Measurements from ENCODE around the gene GHRH.

The GHRH gene

DNA sequence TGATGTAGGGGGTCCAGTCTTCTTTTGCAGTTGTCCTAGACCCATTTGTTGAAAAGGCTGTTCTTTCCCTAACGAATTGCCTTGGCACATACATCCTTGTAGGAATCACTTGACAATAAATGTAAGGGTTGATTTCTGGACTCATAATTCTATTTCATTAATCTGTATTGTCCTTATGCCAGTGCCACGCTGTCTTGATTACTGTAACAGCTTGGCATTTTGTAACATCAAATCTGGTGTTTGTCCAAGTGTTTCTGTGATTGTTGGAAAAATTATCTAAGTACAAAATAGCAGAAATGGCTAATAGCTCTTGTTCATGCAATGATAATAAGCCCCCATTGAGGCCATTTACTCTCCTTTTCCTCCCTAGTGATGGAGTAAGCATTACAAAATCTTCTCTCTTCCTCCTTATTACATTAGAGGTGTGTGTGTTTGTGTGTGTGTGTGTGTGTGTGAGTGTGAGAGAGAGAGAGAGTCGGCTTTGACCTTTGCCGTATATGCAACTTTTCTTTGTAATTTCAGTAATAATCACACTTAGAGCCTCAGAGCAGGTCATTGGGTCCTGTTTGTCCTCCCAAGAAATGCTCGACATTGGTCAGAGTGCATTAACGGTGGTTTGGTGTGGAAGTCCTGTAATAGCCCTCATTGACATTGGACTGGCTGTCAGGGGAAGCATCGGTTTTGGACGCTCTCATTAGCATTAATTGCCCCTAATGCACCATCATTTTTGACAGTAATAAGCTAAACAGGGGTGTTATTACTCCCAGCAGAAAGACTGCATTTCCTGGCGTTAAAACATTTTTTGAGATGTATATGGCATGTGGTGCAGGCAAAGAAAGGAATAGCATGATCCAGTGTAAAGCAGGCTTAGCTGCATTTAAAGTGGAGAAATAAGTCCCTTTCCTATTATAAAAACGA is 41.6 kb downstream of the GHRH start:
- DNase-seq (ENCODE audit: insufficient read length, low spot score), result no peak
- FAIRE-seq, result peak; percentile 85

GRCh38 chr20:37218976-37219375 is 42.6 kb downstream of the GHRH start:
- no peak for DNase-seq (ENCODE audit: insufficient read length, low spot score)
- FAIRE-seq, result no peak

GRCh38 chr20:37218441-37218840 is 43.2 kb downstream of the GHRH start:
- FAIRE-seq (no peak), DNase-seq (ENCODE audit: insufficient read length, low spot score) (no peak)

GRCh38 chr20:37209661-37210314 is 51.8 kb downstream of the GHRH start:
- FAIRE-seq (no peak), DNase-seq (ENCODE audit: insufficient read length, low spot score) (no peak)

DNA sequence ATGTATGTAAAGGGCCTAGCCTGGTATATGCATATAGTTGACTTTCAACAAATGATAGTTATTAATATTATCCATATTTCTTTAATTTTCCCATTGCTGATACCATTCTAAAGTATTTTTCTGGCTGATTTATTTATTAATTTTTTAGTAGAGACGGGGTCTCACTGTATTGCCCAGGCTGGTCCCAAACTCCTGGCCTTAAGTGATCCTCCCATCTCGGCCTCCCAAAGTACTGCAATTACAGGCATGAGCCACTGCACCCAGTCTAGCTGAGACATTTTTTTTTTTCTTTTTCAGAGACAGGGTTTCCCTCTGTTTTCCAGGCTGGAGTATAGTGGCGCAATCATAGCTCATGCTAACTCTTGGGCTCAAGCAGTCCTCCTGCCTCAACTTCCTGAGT is 52.4 kb downstream of the GHRH start:
- DNase-seq (ENCODE audit: insufficient read length, low spot score), result no peak
- FAIRE-seq, result no peak

- DNase-seq (ENCODE audit: insufficient read length, low spot score) (no peak), FAIRE-seq (peak; percentile 9)
Observed at GRCh38 chr20:37207171-37207570, 54.4 kb downstream of the GHRH start.

DNA sequence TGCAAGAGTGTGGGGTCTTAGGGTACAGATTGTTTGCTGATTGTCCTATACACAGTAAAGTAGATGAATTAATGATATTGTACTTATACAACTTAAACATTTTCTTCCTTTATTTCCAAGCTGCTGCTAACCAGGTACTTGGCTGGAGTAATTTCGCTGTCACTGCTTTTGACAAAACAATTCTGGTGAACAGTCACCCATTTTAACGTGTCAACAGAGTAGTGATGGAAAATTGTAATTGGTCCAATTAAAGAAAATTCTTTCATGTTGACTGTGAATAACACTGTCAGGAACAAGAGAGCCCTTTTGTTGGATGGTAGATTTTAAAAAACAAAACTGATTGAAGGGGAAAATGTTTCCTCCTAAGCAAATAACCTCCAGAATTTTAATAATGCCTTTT is 55.8 kb downstream of the GHRH start:
- peak; percentile 4 for FAIRE-seq
- no peak for DNase-seq (ENCODE audit: insufficient read length, low spot score)

- no peak for DNase-seq (ENCODE audit: insufficient read length, low spot score)
- FAIRE-seq, result no peak
Observed at GRCh38 chr20:37205130-37205529, 56.5 kb downstream of the GHRH start.

DNA sequence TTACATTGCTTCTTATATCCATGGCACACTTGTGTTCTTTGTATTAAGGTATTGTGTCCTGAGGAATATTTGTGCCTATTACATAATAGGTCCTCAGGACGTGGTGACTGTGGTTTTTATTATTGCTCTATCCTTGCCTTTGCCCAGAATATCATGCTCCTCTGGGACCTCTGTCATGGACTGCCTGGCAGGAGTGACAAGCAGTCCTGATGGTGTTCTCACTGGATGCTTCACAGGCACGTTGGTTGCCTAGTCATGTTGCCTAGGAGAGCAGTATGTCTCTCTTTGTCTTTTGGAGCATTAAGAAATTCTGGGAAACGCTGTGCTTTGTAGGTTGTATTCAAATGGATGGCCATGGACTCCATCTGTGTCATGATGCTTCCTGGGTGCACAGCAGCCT is 57.6 kb downstream of the GHRH start:
- peak; percentile 91 for FAIRE-seq
- no peak for DNase-seq (ENCODE audit: insufficient read length, low spot score)

- DNase-seq (ENCODE audit: insufficient read length, low spot score), result peak; percentile 97
- peak; percentile 95 for FAIRE-seq
Observed at GRCh38 chr20:37202267-37202943, 59.2 kb downstream of the GHRH start.

GRCh38 chr20:37201827-37202162 is 59.8 kb downstream of the GHRH start:
- FAIRE-seq, result no peak
- no peak for DNase-seq (ENCODE audit: insufficient read length, low spot score)

All from HTR-8/SVneo (cell line).